Peyer's patch (tissue), 4 donors: ENCODE data around the gene ZDHHC3.

ENCODE experiments used
- CTCF ChIP-seq, 6 experiments: fragments of 450-650 bp in 4 of 6; fragments of 200-600 bp in 2 of 6; sonication (generic) in 1 of 6; IDR thresholded peaks; one replicate each; pipeline ENCODE4 v1.5.1; 2017 to 2019; ENCODE audit warnings: antibody characterized with exemption in 6 of 6, mild to moderate bottlenecking in 3 of 6, moderate library complexity in 1 of 6
- POLR2A ChIP-seq, 2 donors: fragments of 450-650 bp; IDR thresholded peaks; one replicate each; pipeline ENCODE4 v1.5.1; 2017; ENCODE audit warnings: antibody characterized with exemption in 2 of 2, mild to moderate bottlenecking in 2 of 2, moderate library complexity in 2 of 2

GRCh38 chr3:44996556-44996969, 20.6 kb upstream of the ZDHHC3 start:
- TF ChIP-seq CTCF (IDR thresholded peaks at IDR 0.05) (no peak), POLR2A (IDR thresholded peaks at IDR 0.05) (no peak)
